Activated CD8-positive, alpha-beta memory T cell treated with anti-CD3 and anti-CD28 coated beads, Interleukin-2, amount 10 ng/mL, durations not matched to agents 7 days and 5 days (primary cell): ENCODE results near the gene ROR1. TPM values are rescaled to one million over a fixed set of nuclear protein-coding genes. Genes with fewer than 3 reads are reported as not detected.
A peak's percentile ranks its signal among the peaks of the same experiment; 100 is the strongest.

Source experiments
- ATAC-seq: fragments of 150-1000 bp; cut with Tn5 transposase; one replicate; pipeline ENCODE4 v1.10.0; 2021; ENCODE audit warnings: moderate library complexity
- CTCF ChIA-PET: fragments of 350-600 bp; sonication (Branson Sonifier 250); formaldehyde crosslinking; loops from one replicate; lab custom pipeline; 2021; ENCODE audit warnings: antibody characterized with exemption; lab: Charles Lee
- DNase-seq: peaks from one replicate; pipeline ENCODE4 v3.0.0-alpha.2; 2020
- H3K27ac Mint-ChIP-seq: one replicate; pipeline ENCODE4 v1.8.0; 2021; ENCODE audit warnings: mild to moderate bottlenecking, mixed read lengths
- H3K27me3 Mint-ChIP-seq: one replicate; pipeline ENCODE4 v1.8.0; 2021; ENCODE audit warnings: mixed read lengths
- H3K36me3 Mint-ChIP-seq: one replicate; pipeline ENCODE4 v1.8.0; 2021; ENCODE audit warnings: mild to moderate bottlenecking, mixed read lengths
- H3K4me1 Mint-ChIP-seq: one replicate; pipeline ENCODE4 v1.8.0; 2021; ENCODE audit warnings: mixed read lengths
- H3K4me3 Mint-ChIP-seq: one replicate; pipeline ENCODE4 v1.8.0; 2021; ENCODE audit warnings: mild to moderate bottlenecking, moderate library complexity, mixed read lengths
- H3K9me3 Mint-ChIP-seq: one replicate; pipeline ENCODE4 v1.8.0; 2022; ENCODE audit warnings: low read depth, mixed read lengths
- total RNA-seq, 2 experiments: library from RNA; stranded (reverse); gene quantifications; one replicate each; pipeline ENCODE4 v1.2.3, GENCODE V29; 2021

Gene ROR1
- total RNA-seq, 2 experiments from 2014 or later = not detected

GRCh38 chr1:64133036-64133435 is 359.2 kb downstream of the ROR1 start:
- no peak for DNase-seq
- H3K4me3 Mint-ChIP-seq = no peak overlapping the region
- H3K27me3 Mint-ChIP-seq = peaks cover 10% of the 10 kb centered on the region
- no peaks in the 10 kb centered on the region for H3K4me1 Mint-ChIP-seq
- CTCF ChIA-PET = no interaction called here
- no peak overlapping the region for H3K27ac Mint-ChIP-seq
- ATAC-seq = no peak
- no peaks in the 10 kb centered on the region for H3K9me3 Mint-ChIP-seq
- no peaks in the 10 kb centered on the region for H3K36me3 Mint-ChIP-seq

- H3K4me1 Mint-ChIP-seq = no peaks in the 10 kb centered on the region
- no peaks in the 10 kb centered on the region for H3K36me3 Mint-ChIP-seq
- H3K27ac Mint-ChIP-seq = no peak overlapping the region
- no peaks in the 10 kb centered on the region for H3K9me3 Mint-ChIP-seq
- ATAC-seq (no peak), DNase-seq (no peak)
- CTCF ChIA-PET = interaction anchor here (0.7 to 2.3 kb wide), 3 partner anchors 443 to 554 kb away, joined by 3 to 18 read pairs (median 4); no protein-coding TSS in a partner anchor
- peaks cover 8% of the 10 kb centered on the region for H3K27me3 Mint-ChIP-seq
- H3K4me3 Mint-ChIP-seq = no peak overlapping the region
These were observed 361.8 kb downstream of the ROR1 start for GRCh38 chr1:64135462-64136223.

DNA sequence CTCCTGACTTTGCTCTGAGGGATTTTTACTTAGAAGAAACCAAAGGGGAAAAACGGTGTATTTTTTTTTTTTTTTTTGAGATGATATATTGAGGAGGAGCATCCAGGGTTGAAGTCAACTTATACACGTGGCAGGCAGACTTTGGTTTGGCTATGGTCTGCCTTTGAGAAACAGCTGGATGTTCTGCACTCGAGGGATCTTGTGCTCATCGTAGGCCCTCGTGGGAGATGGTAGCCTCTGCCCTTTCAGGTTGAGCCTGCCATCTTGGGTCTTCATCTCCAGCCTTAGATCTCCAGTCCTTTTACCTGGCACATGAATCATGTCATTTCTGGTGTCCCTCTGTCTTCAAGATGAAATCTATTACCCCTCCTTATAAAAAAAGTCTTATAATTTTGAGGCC is 362.5 kb downstream of the ROR1 start:
- H3K27me3 Mint-ChIP-seq = peaks cover 8% of the 10 kb centered on the region
- no peaks in the 10 kb centered on the region for H3K4me1 Mint-ChIP-seq
- H3K4me3 Mint-ChIP-seq = no peak overlapping the region
- CTCF ChIA-PET = interaction anchor here (0.6 to 2.3 kb wide), 12 partner anchors 8 to 554 kb away, joined by 3 to 18 read pairs (median 3); no protein-coding TSS in a partner anchor
- no peak overlapping the region for H3K27ac Mint-ChIP-seq
- no peaks in the 10 kb centered on the region for H3K36me3 Mint-ChIP-seq
- no peaks in the 10 kb centered on the region for H3K9me3 Mint-ChIP-seq
- no peak for DNase-seq
- ATAC-seq = no peak

GRCh38 chr1:64136752-64137411 is 363.1 kb downstream of the ROR1 start:
- CTCF ChIA-PET = interaction anchor here (0.6 to 2.3 kb wide), 26 partner anchors 9 to 535 kb away, joined by 3 to 18 read pairs (median 3); no protein-coding TSS in a partner anchor
- no peak overlapping the region for H3K4me3 Mint-ChIP-seq
- no peak overlapping the region for H3K27ac Mint-ChIP-seq
- H3K4me1 Mint-ChIP-seq = no peaks in the 10 kb centered on the region
- H3K9me3 Mint-ChIP-seq = no peaks in the 10 kb centered on the region
- DNase-seq (peak; percentile 71), ATAC-seq (peak; percentile 55)
- H3K27me3 Mint-ChIP-seq = peaks cover 8% of the 10 kb centered on the region
- H3K36me3 Mint-ChIP-seq = no peaks in the 10 kb centered on the region

GRCh38 chr1:64137412-64137803 is 363.6 kb downstream of the ROR1 start:
- ATAC-seq (no peak), DNase-seq (no peak)
- H3K27ac Mint-ChIP-seq = no peak overlapping the region
- no peaks in the 10 kb centered on the region for H3K36me3 Mint-ChIP-seq
- H3K4me1 Mint-ChIP-seq = no peaks in the 10 kb centered on the region
- H3K27me3 Mint-ChIP-seq = peaks cover 8% of the 10 kb centered on the region
- CTCF ChIA-PET = interaction anchor here (0.6 to 2.3 kb wide), 25 partner anchors 9 to 536 kb away, joined by 3 to 18 read pairs (median 3); no protein-coding TSS in a partner anchor
- H3K9me3 Mint-ChIP-seq = no peaks in the 10 kb centered on the region
- no peak overlapping the region for H3K4me3 Mint-ChIP-seq

- DNase-seq (no peak), ATAC-seq (no peak)
- CTCF ChIA-PET = interaction anchor here (1.1 kb wide), 1 partner anchor 253 kb away, joined by 3 read pairs; no protein-coding TSS in a partner anchor
- H3K27ac Mint-ChIP-seq = no peak overlapping the region
- H3K4me3 Mint-ChIP-seq = no peak overlapping the region
- H3K36me3 Mint-ChIP-seq = no peaks in the 10 kb centered on the region
- no peaks in the 10 kb centered on the region for H3K4me1 Mint-ChIP-seq
- H3K27me3 Mint-ChIP-seq = peaks cover 3% of the 10 kb centered on the region
- no peaks in the 10 kb centered on the region for H3K9me3 Mint-ChIP-seq
These were observed 366.1 kb downstream of the ROR1 start for GRCh38 chr1:64139877-64140276.

DNA sequence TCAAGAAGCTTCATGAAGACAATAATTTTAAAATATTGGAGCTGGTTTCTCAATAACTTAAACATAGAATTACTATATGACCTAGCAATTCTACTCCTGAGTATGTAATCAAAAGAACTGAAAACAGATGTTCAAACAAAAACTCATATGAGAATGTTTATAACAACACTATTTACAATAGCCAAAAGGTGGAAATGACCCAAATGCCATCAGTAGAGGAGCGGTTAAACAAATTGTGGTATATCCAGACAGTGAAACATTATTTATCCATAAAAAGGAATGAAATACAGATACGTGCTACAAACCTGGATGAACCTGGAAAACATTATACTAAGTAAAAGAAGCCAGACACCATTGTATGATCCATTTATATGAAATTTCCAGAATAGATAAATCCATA is 366.8 kb downstream of the ROR1 start:
- CTCF ChIA-PET = no interaction called here
- H3K27ac Mint-ChIP-seq = no peak overlapping the region
- no peak overlapping the region for H3K4me3 Mint-ChIP-seq

GRCh38 chr1:64147045-64147724 is 373.4 kb downstream of the ROR1 start:
- CTCF ChIA-PET = interaction anchor here (1.0 to 1.3 kb wide), 2 partner anchors 10 kb away, joined by 3 to 5 read pairs; no protein-coding TSS in a partner anchor
- no peaks in the 10 kb centered on the region for H3K4me1 Mint-ChIP-seq
- DNase-seq (no peak), ATAC-seq (no peak)
- H3K27me3 Mint-ChIP-seq = peaks cover 14% of the 10 kb centered on the region
- no peaks in the 10 kb centered on the region for H3K36me3 Mint-ChIP-seq
- no peaks in the 10 kb centered on the region for H3K9me3 Mint-ChIP-seq
- no peak overlapping the region for H3K27ac Mint-ChIP-seq
- no peak overlapping the region for H3K4me3 Mint-ChIP-seq

More for the DNA sequence above, 366.8 kb downstream of the ROR1 start:
- Mint-ChIP-seq H3K4me1 (no peaks in the 10 kb centered on the region), H3K9me3 (no peaks in the 10 kb centered on the region), H3K36me3 (no peaks in the 10 kb centered on the region), H3K27me3 (peaks cover 3% of the 10 kb centered on the region)
- ATAC-seq = no peak
- no peak for DNase-seq

GRCh38 chr1:64147759-64148158 is 373.9 kb downstream of the ROR1 start:
- H3K36me3 Mint-ChIP-seq = no peaks in the 10 kb centered on the region
- CTCF ChIA-PET = interaction anchor here (1.0 kb wide), 1 partner anchor 10 kb away, joined by 3 read pairs; no protein-coding TSS in a partner anchor
- no peaks in the 10 kb centered on the region for H3K9me3 Mint-ChIP-seq
- H3K27ac Mint-ChIP-seq = no peak overlapping the region
- ATAC-seq (no peak), DNase-seq (no peak)
- no peaks in the 10 kb centered on the region for H3K4me1 Mint-ChIP-seq
- H3K4me3 Mint-ChIP-seq = no peak overlapping the region
- H3K27me3 Mint-ChIP-seq = peaks cover 14% of the 10 kb centered on the region

GRCh38 chr1:64150266-64150665 is 376.4 kb downstream of the ROR1 start:
- Mint-ChIP-seq H3K36me3 (no peaks in the 10 kb centered on the region), H3K27me3 (peaks cover 14% of the 10 kb centered on the region), H3K4me3 (no peak overlapping the region), H3K4me1 (no peaks in the 10 kb centered on the region), H3K9me3 (no peaks in the 10 kb centered on the region), H3K27ac (no peak overlapping the region)
- no peak for ATAC-seq
- CTCF ChIA-PET = interaction anchor here (1.0 kb wide), 1 partner anchor 13 kb away, joined by 5 read pairs; no protein-coding TSS in a partner anchor
- no peak for DNase-seq

DNA sequence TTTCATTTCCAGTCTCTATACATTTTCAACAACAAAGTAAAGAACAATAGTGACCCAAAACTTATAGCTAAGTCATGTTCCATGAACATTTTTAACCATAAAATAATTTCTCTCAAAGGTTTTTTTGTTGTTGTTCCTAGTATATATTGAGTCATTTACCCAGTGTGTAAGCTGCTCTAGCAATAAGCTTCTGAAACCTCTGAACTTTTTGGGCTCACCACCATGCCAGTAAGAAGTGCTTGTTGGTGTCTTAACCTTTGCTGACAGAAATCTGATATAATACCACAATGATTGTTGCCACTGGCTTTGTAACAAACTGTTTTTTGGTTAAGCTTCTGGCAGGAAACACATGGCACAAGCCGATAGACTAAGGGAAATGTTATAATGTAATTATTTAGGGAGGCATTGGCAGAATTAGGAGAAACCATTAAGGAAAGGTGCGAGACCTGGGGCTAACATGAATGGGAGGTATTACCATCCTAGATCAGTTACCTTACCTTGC is 377.0 kb downstream of the ROR1 start:
- Mint-ChIP-seq H3K27ac (no peak overlapping the region), H3K9me3 (no peaks in the 10 kb centered on the region), H3K36me3 (no peaks in the 10 kb centered on the region), H3K4me1 (no peaks in the 10 kb centered on the region), H3K4me3 (no peak overlapping the region), H3K27me3 (peaks cover 14% of the 10 kb centered on the region)
- ATAC-seq (no peak), DNase-seq (no peak)
- CTCF ChIA-PET = no interaction called here

GRCh38 chr1:64155278-64155677 is 381.5 kb downstream of the ROR1 start:
- H3K27me3 Mint-ChIP-seq = peaks cover 8% of the 10 kb centered on the region
- H3K36me3 Mint-ChIP-seq = no peaks in the 10 kb centered on the region
- H3K4me3 Mint-ChIP-seq = no peak overlapping the region
- no peaks in the 10 kb centered on the region for H3K4me1 Mint-ChIP-seq
- H3K27ac Mint-ChIP-seq = no peak overlapping the region
- no peaks in the 10 kb centered on the region for H3K9me3 Mint-ChIP-seq
- no peak for ATAC-seq
- no peak for DNase-seq
- CTCF ChIA-PET = no interaction called here

DNA sequence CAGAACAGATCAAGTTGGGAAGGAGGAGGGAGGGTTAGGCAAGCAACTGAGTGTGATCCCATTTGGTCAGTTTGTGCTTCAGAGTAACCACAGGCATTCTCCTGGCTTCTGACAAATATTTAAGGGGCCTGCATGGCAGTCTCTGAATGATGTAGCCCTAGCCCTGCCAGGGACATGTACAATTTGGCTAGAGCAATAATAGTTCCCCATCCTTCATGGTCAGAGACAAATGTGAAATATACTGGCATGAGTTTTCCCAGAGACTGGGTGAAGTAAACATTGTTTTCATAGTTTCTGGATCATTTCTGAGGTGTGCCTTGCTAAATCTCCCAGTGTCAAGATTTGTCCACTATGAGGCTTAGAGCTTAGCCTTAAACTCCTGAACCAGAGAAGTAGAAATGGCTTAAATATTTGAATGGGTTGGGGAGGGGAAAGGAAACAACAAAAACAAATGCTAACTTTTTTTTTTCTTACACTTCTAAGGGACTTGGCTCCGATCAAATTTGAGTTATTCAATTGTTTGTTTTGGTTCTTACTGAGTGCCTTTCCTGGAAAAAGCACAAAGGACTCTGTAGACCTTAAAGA is 387.6 kb downstream of the ROR1 start:
- H3K4me1 Mint-ChIP-seq = no peaks in the 10 kb centered on the region
- H3K9me3 Mint-ChIP-seq = no peaks in the 10 kb centered on the region
- no peak overlapping the region for H3K4me3 Mint-ChIP-seq
- H3K27me3 Mint-ChIP-seq = peaks cover 18% of the 10 kb centered on the region
- CTCF ChIA-PET = no interaction called here
- ATAC-seq (no peak), DNase-seq (no peak)
- no peaks in the 10 kb centered on the region for H3K36me3 Mint-ChIP-seq
- H3K27ac Mint-ChIP-seq = no peak overlapping the region
